HUES48 (cell line): ENCODE results near the gene CUL7.

ENCODE experiments used
- H3K27ac ChIP-seq: one replicate; pipeline ENCODE4 v1.7.0; 2013; ENCODE audit warnings: low read depth, low read length, inconsistent platforms
- H3K27me3 ChIP-seq: 2 replicates; pipeline ENCODE4 v1.6.1; 2013; ENCODE audit warnings: mild to moderate bottlenecking, low read length; ENCODE audit not compliant: control insufficient read depth, insufficient read depth
- H3K36me3 ChIP-seq: 2 replicates; pipeline ENCODE4 v1.6.1; 2013; ENCODE audit warnings: low read length; ENCODE audit not compliant: control insufficient read depth, insufficient read depth
- H3K4me1 ChIP-seq: 2 replicates; pipeline ENCODE4 v1.6.1; 2013; ENCODE audit warnings: mild to moderate bottlenecking, low read length; ENCODE audit not compliant: control insufficient read depth, insufficient read depth
- H3K4me3 ChIP-seq: 2 replicates; pipeline ENCODE4 v1.5.1; 2013; ENCODE audit warnings: mild to moderate bottlenecking, low read depth, low read length
- H3K9ac ChIP-seq: 2 replicates; pipeline ENCODE4 v1.6.1; 2013; ENCODE audit warnings: mild to moderate bottlenecking, low read depth, low read length, moderate library complexity
- H3K9me3 ChIP-seq: 2 replicates; pipeline ENCODE4 v1.6.1; 2013; ENCODE audit warnings: low read length; ENCODE audit not compliant: control insufficient read depth, insufficient read depth

Gene CUL7

DNA sequence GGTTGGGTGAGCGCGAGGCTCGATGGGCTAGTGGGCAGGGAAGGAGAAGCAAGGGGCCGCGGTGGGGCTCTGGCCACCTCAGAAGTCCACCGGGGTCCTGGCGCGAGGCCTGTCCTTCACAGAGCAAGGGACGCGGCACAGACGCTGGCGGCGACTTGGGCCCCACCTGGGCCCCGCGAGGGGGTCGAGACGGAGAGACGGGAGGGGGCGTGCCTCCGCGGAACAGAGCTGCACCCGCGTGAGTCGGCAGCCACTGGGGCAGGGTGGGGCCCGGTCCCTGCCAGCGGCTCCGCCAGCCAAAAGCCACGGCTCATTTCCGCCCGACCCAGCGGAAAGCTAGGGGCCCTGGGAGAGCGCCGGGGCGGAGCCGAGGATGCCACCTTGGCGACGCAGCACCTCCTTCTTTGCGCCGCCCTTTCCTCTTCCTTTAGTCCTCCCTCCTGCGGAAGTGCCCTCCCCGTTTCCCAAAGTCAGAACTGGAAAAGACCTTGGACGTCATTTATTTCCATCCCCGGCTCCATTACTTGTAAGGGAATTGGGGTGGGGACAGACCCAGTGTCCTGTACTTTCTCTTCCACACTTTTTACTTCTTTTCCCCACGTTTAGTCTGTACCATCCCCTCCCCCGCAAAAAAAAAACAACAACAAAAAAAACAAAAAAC lies at the start of gene CUL7:
CUL7 (minus strand) TSS at position 307 of the 661 bp plus-strand sequence. CDS start 1,063 bp downstream, outside the sequence.
- H3K27ac ChIP-seq: peak within 1 kb of the TSS; percentile 90
- no peaks in the 10 kb centered on the region for H3K9me3 ChIP-seq
- H3K9ac ChIP-seq: peak within 1 kb of the TSS; percentile 94
- H3K27me3 ChIP-seq: no peaks in the 10 kb centered on the region
- peaks cover 15% of the 10 kb centered on the region for H3K4me1 ChIP-seq
- H3K4me3 ChIP-seq: peak within 1 kb of the TSS; percentile 97
- H3K36me3 ChIP-seq: peaks cover 47% of the 10 kb centered on the region

DNA sequence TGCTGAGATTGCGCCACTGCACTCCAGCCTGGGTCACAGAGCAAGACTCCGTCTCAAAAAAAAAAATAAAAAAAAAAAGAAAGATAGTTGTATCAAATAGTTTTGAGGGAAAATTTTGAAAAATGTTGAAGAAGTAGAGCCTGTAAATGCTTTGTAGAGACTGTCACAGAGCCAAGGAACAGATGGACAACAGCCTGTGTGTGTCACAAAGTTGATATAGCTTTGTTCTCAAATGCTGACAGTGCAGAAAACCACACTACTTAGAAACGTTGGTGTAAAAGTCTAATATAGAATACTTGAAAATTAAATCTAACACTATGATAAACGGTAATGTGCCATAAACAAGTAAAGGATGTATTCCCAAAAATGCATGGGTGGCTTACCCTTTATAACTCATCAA lies 47.8 kb upstream of the CUL7 start:
- Histone ChIP-seq H3K9ac (no peak overlapping the region), H3K4me3 (no peak overlapping the region), H3K4me1 (peaks cover 37% of the 10 kb centered on the region), H3K36me3 (no peaks in the 10 kb centered on the region), H3K27ac (no peak overlapping the region), H3K9me3 (no peaks in the 10 kb centered on the region), H3K27me3 (no peaks in the 10 kb centered on the region)

- Histone ChIP-seq H3K4me1 (peaks cover 44% of the 10 kb centered on the region), H3K4me3 (no peak overlapping the region), H3K36me3 (no peaks in the 10 kb centered on the region), H3K27ac (peak overlapping the region; percentile 65), H3K9ac (no peak overlapping the region), H3K27me3 (no peaks in the 10 kb centered on the region), H3K9me3 (no peaks in the 10 kb centered on the region)
Measured at GRCh38 chr6:43097502-43097901, 43.9 kb upstream of the CUL7 start.

DNA sequence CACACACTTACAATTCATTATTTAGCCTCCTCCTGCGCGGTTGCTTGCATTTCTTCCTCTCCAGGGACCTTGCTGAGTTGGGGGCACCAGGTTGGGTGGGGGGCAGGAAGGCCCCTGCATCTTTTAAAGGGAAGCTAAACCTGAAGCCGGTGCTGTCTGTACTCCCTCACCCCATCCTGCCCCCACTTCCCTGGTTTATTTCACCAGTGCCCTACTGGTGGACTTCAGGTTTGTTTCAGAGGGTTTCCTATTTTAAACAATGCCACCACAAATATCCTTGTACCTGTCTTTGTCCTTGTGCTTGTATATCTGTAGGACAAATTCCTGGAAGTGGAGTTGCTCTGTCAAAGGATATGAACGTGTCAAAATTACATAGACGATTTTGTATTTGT lies 43.4 kb upstream of the CUL7 start:
- Histone ChIP-seq H3K9me3 (no peaks in the 10 kb centered on the region), H3K36me3 (no peaks in the 10 kb centered on the region), H3K27ac (peak overlapping the region; percentile 65), H3K27me3 (no peaks in the 10 kb centered on the region), H3K4me1 (peaks cover 45% of the 10 kb centered on the region), H3K9ac (no peak overlapping the region), H3K4me3 (no peak overlapping the region)

DNA sequence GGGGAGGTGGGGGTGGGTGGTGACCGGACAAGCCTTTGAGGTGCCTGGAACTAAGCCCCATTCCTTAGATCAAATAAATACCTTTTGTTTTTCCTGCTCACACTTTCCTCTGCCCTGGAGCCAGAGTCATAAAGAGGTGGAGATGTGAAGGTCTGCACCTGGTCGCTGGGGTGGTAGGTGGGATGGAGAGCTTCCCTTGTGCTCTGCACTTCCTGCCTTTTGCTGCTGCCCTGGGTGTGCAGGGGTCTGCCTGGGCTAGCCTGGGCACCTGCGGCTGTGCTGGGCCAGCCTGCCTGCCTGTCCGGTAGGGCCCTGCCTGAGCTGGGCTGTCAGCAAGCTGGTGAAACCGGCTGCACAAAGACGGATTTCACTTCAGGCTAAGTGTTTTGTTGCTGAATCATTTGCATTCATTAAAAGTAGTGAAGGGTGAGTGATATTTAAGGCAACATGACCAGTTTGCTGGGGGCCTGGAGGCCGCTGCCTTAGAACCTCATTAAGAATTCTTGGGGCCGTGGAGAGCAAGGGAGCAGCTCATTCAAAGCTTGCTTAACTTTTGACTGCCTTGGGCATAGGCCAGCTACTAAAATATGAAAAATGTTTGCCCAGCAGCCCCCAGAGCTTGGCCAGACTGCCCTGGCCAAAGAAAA lies 42.9 kb upstream of the CUL7 start:
- no peak overlapping the region for H3K9ac ChIP-seq
- H3K36me3 ChIP-seq: no peaks in the 10 kb centered on the region
- no peak overlapping the region for H3K4me3 ChIP-seq
- no peaks in the 10 kb centered on the region for H3K9me3 ChIP-seq
- H3K27me3 ChIP-seq: no peaks in the 10 kb centered on the region
- peak overlapping the region; percentile 65 for H3K27ac ChIP-seq
- peaks cover 45% of the 10 kb centered on the region for H3K4me1 ChIP-seq

DNA sequence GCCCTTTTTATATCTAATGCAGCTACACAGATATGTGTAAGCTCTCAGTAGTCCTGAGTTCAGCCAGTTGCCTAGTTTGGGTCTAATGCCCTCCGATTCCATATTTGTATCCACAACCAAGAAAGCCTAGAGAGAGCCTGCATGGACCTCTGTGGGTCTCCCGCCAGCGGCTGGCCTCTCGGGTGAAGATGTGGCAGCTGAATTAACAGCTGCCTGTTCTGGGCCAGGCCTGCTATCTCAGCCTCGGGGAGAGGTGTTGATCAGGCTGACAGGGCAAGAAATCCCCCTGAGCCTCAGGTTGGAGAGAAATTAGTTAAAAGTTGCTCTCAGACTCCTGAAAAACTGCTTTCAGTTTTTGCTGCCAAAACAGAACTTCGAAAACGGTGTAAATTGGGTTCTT lies 42.3 kb upstream of the CUL7 start:
- H3K27me3 ChIP-seq: no peaks in the 10 kb centered on the region
- no peaks in the 10 kb centered on the region for H3K36me3 ChIP-seq
- no peaks in the 10 kb centered on the region for H3K9me3 ChIP-seq
- peaks cover 49% of the 10 kb centered on the region for H3K4me1 ChIP-seq
- H3K9ac ChIP-seq: no peak overlapping the region
- no peak overlapping the region for H3K4me3 ChIP-seq
- H3K27ac ChIP-seq: peak overlapping the region; percentile 65

GRCh38 chr6:43093436-43094289 lies 40.0 kb upstream of the CUL7 start:
- Histone ChIP-seq H3K4me1 (peaks cover 72% of the 10 kb centered on the region), H3K4me3 (no peak overlapping the region), H3K9me3 (no peaks in the 10 kb centered on the region), H3K27me3 (no peaks in the 10 kb centered on the region), H3K9ac (no peak overlapping the region), H3K36me3 (no peaks in the 10 kb centered on the region), H3K27ac (no peak overlapping the region)

GRCh38 chr6:43092635-43093034 lies 39.0 kb upstream of the CUL7 start:
- H3K4me3 ChIP-seq: no peak overlapping the region
- no peak overlapping the region for H3K27ac ChIP-seq
- no peaks in the 10 kb centered on the region for H3K36me3 ChIP-seq
- H3K9ac ChIP-seq: no peak overlapping the region
- H3K9me3 ChIP-seq: no peaks in the 10 kb centered on the region
- H3K27me3 ChIP-seq: no peaks in the 10 kb centered on the region
- peaks cover 68% of the 10 kb centered on the region for H3K4me1 ChIP-seq

GRCh38 chr6:43091436-43091991 lies 37.9 kb upstream of the CUL7 start:
- no peaks in the 10 kb centered on the region for H3K9me3 ChIP-seq
- no peak overlapping the region for H3K9ac ChIP-seq
- H3K4me3 ChIP-seq: no peak overlapping the region
- no peaks in the 10 kb centered on the region for H3K27me3 ChIP-seq
- H3K36me3 ChIP-seq: no peaks in the 10 kb centered on the region
- peaks cover 64% of the 10 kb centered on the region for H3K4me1 ChIP-seq
- peak overlapping the region; percentile 97 for H3K27ac ChIP-seq

DNA sequence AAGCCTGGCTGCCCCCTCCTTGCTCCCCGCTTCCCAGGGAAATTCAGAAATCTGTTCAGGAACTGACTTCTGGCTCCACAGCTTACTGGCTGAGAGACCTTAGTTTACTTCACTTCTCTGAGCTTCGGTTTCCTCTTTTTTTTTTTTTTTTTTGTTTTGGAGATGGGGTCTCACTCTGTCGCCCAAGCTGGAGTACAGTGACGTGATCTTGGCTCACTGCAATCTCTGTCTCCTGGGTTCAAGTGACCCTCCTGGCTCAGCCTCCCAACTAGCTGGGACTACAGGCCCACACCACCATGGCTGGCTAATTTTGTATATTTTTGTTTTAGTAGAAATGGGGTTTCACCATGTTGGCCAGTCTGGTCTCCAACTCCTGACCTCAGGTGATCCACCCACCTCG lies 37.4 kb upstream of the CUL7 start:
- Histone ChIP-seq H3K27ac (peak overlapping the region; percentile 97), H3K36me3 (no peaks in the 10 kb centered on the region), H3K9ac (peak overlapping the region; percentile 61), H3K27me3 (no peaks in the 10 kb centered on the region), H3K4me1 (peaks cover 59% of the 10 kb centered on the region), H3K4me3 (peak overlapping the region; percentile 48), H3K9me3 (no peaks in the 10 kb centered on the region)
